GM13977 (cell line): Measurements from ENCODE around the gene ARPP21.

Experiments
- DNase-seq: peaks from one replicate; pipeline ENCODE4 v3.0.0; 2012; ENCODE audit warnings: low spot score
- in situ Hi-C: fragments of 300-500 bp; cut with MboI; formaldehyde crosslinking; loops from one replicate; pipeline ENCODE4 v1.12.0; 2022; ENCODE audit warnings: low sequenced_read_pairs, low pct_unique_long_range_greater_than_20kb, mixed read lengths, inconsistent platforms; ENCODE audit not compliant: unreplicated experiment
- TF ChIP-seq, protein P1 (sequence below): IDR thresholded peaks from 2 replicates; pipeline ENCODE4 v1.5.1; 2012; ENCODE audit warnings: mild to moderate bottlenecking, control low read depth; ENCODE audit not compliant: insufficient read depth; ENCODE audit errors: extremely low read depth, missing control alignments

Gene ARPP21

DNA sequence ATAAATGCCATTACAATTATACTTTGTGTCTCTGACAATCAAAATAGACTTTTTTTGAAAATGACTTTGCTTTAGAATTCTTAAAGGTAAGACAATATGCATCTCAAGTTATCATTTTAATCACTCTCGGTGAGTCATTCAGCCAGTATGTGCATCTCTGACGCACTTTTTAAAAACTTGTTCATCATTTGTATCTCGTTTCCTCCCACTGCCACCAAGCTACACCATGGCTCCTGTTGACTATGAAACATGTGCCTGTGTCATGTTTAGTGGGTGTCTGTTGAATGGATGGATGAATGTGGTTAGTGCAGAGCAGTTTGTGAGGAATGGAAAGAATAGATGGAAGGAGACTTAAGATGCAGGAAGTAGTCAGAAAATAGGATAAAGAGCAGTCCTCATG is 68.6 kb downstream of the ARPP21 start:
- DNase-seq, result no peak
- TF ChIP-seq, protein P1, sequence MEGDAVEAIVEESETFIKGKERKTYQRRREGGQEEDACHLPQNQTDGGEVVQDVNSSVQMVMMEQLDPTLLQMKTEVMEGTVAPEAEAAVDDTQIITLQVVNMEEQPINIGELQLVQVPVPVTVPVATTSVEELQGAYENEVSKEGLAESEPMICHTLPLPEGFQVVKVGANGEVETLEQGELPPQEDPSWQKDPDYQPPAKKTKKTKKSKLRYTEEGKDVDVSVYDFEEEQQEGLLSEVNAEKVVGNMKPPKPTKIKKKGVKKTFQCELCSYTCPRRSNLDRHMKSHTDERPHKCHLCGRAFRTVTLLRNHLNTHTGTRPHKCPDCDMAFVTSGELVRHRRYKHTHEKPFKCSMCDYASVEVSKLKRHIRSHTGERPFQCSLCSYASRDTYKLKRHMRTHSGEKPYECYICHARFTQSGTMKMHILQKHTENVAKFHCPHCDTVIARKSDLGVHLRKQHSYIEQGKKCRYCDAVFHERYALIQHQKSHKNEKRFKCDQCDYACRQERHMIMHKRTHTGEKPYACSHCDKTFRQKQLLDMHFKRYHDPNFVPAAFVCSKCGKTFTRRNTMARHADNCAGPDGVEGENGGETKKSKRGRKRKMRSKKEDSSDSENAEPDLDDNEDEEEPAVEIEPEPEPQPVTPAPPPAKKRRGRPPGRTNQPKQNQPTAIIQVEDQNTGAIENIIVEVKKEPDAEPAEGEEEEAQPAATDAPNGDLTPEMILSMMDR, result no peak
- in situ Hi-C loops, result no loop called here

- DNase-seq, result no peak
- in situ Hi-C loops, result no loop called here
- TF ChIP-seq, protein P1, result no peak
These were observed 69.3 kb downstream of the ARPP21 start for GRCh38 chr3:35708394-35709271.

- in situ Hi-C loops, result no loop called here
- TF ChIP-seq, protein P1, result no peak
- no peak for DNase-seq
These were observed 70.4 kb downstream of the ARPP21 start for GRCh38 chr3:35709691-35710090.

DNA sequence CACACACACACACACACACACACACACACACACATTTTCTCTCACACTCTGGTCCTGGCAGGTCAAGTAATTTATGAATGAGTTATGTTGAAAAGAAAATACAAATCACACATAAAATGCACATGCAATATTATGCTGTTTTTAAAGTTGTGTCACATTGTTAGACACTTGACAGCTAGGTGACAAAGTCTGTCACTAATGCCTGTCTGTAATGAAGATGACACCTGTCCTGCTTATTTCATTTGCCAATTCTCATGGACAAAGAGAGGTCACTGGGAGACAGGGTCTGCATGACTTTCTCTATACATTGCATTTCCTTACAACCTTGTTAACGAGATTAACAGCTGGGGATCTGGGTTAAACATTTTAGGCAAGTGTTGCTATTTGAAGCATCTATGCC is 71.2 kb downstream of the ARPP21 start:
- in situ Hi-C loops, result no loop called here
- DNase-seq, result no peak
- TF ChIP-seq, protein P1, result no peak

GRCh38 chr3:35718921-35719320 is 79.6 kb downstream of the ARPP21 start:
- in situ Hi-C loops, result no loop called here
- TF ChIP-seq, protein P1, result no peak
- no peak for DNase-seq

DNA sequence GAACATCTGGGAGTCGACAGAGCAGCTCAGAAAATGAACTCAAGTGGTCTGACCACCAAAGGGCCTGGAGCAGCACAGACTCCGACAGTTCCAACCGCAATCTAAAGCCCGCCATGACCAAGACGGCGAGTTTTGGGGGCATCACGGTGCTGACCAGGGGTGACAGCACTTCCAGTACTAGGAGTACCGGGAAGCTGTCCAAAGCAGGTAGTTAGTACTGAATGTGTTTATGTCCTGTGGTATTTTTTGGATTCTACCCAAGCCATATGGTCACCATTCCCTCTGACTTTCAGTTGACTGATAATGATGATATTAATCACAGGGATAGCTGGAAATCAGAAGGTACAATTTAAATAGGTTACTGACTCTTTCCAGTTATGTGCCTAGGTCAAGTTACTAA is 82.3 kb downstream of the ARPP21 start:
- no peak for DNase-seq
- in situ Hi-C loops, result no loop called here
- TF ChIP-seq, protein P1, result no peak
